ENCODE measurements around the gene MYO3B.

MYO3B gene

DNA sequence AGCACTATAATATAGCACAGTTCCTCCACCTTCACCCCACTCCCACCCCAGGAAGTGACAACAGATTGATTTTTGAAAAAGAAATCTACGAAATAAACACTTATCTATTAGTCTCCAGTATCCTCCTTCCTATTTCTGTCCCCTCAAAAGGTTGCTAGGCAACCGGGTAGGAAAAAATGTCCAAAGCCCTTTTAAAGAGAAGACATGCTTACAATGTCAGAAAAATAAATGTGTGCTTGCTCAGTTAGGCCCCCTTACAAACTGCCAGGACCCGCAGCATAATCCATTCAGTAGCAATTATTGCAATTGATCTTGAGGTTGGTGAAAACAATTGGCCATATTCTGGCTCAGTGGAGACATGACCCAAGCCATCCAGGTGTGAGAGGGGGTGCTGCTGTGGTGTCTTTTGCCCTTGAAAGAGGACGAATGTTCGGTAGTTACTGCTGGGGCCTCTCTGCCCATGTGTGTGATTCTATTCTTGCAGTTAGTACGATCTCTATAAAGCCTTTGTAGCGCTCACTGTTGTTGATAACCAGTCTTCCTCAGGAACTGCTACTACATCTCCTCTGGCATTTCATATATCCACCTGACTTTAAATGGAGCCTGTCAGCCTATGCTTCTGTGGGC, 144.3 kb downstream of the MYO3B start:
- TF ChIP-seq, protein P1, sequence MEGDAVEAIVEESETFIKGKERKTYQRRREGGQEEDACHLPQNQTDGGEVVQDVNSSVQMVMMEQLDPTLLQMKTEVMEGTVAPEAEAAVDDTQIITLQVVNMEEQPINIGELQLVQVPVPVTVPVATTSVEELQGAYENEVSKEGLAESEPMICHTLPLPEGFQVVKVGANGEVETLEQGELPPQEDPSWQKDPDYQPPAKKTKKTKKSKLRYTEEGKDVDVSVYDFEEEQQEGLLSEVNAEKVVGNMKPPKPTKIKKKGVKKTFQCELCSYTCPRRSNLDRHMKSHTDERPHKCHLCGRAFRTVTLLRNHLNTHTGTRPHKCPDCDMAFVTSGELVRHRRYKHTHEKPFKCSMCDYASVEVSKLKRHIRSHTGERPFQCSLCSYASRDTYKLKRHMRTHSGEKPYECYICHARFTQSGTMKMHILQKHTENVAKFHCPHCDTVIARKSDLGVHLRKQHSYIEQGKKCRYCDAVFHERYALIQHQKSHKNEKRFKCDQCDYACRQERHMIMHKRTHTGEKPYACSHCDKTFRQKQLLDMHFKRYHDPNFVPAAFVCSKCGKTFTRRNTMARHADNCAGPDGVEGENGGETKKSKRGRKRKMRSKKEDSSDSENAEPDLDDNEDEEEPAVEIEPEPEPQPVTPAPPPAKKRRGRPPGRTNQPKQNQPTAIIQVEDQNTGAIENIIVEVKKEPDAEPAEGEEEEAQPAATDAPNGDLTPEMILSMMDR (IDR thresholded peaks at IDR 0.05; ENCODE audit: insufficient read depth, low read depth, low read length, missing control alignments), result no peak

GRCh38 chr2:170323743-170324142, 145.8 kb downstream of the MYO3B start:
- no peak for DNase-seq (ENCODE audit: low read depth)
- H3K4me3 ChIP-seq (ENCODE audit: low read depth, low read length), result no peak overlapping the region
- TF ChIP-seq, protein P1 (IDR thresholded peaks at IDR 0.05; ENCODE audit: insufficient read depth, low read depth, low read length, missing control alignments), result no peak

More for the DNA sequence above, 144.3 kb downstream of the MYO3B start:
- H3K4me3 ChIP-seq (ENCODE audit: low read depth, low read length), result no peak overlapping the region
- DNase-seq (ENCODE audit: low read depth), result no peak

DNA sequence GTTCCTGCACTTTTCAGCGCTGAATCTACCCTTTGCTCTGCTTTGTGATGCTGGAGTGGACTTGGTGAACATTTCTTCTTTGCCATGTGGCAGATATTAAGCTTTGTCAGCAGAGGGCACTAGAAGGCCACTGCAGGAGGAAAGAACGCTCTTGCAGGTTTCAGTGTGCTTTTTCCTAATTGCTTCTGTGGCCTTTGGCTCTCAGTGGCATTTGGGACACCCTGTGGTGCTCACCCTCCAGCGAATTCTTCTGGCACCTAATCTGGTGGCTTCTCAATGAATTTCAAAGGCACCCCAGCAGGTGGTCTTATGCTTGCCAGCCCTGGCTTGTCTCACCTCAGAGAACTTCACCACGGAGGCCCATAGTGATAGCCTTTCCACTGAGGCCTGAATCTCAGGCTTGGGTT, 146.7 kb downstream of the MYO3B start:
- no peak overlapping the region for H3K4me3 ChIP-seq (ENCODE audit: low read depth, low read length)
- peak; percentile 56 for DNase-seq (ENCODE audit: low read depth)
- TF ChIP-seq, protein P1 (IDR thresholded peaks at IDR 0.05; ENCODE audit: insufficient read depth, low read depth, low read length, missing control alignments), result peak; percentile 58

DNA sequence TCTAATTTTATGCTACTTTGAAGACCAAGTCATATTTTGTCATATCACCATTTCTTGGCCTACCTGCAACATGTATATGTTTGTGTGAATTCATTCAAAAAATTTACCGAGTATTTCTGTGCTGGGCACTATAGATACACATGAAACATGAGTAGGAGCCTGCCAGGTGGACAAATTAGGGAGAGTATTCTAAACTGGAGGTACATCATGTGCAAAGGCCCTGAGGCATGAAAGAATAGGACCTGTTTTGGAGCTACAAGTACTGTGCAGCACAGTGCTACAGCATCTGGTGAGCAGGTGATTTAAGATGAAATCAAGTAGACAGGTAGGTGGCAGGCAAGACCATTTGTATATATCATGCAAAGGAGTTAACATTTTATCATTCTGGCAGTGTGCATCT, 152.9 kb downstream of the MYO3B start:
- no peak overlapping the region for H3K4me3 ChIP-seq (ENCODE audit: low read depth, low read length)
- TF ChIP-seq, protein P1 (IDR thresholded peaks at IDR 0.05; ENCODE audit: insufficient read depth, low read depth, low read length, missing control alignments), result no peak
- no peak for DNase-seq (ENCODE audit: low read depth)

GRCh38 chr2:170332676-170333402, 154.9 kb downstream of the MYO3B start:
- no peak overlapping the region for H3K4me3 ChIP-seq (ENCODE audit: low read depth, low read length)
- DNase-seq (ENCODE audit: low read depth), result no peak
- TF ChIP-seq, protein P1 (IDR thresholded peaks at IDR 0.05; ENCODE audit: insufficient read depth, low read depth, low read length, missing control alignments), result no peak

DNA sequence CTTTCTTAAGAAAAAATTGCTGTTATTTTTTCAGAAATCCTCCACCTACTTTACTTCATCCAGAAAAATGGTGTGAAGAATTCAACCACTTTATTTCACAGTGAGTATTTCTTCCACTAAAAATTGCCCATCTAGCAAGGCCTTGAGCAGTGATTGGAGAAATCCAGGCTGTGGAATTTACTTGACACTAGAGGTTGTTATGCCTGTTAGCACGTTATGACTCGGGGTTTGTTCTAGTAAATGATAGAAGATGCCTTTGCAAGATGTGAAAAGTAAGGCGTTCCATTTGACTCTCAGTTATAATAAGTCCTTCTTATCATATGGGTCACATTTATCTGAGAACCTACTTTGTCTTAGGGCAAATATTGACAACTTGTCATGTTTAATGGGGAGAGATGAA, 157.4 kb downstream of the MYO3B start:
- DNase-seq (ENCODE audit: low read depth), result no peak
- TF ChIP-seq, protein P1 (IDR thresholded peaks at IDR 0.05; ENCODE audit: insufficient read depth, low read depth, low read length, missing control alignments), result no peak
- H3K4me3 ChIP-seq (ENCODE audit: low read depth, low read length), result no peak overlapping the region

All from GM12865 (cell line).